ENCODE results near the gene SLC44A5. TPM values are rescaled to one million over a fixed set of nuclear protein-coding genes. Genes with fewer than 3 reads are reported as not detected.
"Not testable (repeated sequence)": the region's sequence is repeated elsewhere in the genome, so short reads cannot be mapped to it uniquely, and the experiment has no call there.

SLC44A5 gene
- total RNA-seq: under 1 TPM; 0.25 to 0.37 (median 0.34) TPM

DNA sequence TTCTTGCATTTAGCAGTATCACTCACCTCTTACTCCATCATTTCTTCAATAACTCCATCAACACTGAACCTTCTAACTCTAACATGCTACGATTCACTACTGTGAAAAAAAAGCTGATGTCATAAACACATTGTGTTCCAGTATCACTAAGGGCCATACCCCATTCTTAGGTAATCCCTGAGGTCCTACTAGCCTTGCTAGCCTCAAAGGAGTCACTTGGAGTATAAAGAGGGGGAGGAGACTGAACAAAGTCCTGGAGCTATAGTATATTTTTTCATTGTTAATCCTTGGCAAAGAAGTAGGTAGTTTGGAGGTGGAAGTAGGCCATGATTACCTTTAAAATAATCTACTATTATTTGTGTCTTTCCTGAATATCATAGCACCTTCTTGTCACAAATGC is at the start of gene SLC44A5:
TSS of gene SLC44A5 (minus strand) at position 101 of the 400 bp plus-strand sequence. CDS start 69,667 bp downstream, outside the sequence.
- DNase-seq (ENCODE audit: low spot score): no peak
- ATAC-seq (ENCODE audit: low FRiP score): no peak
- TF ChIP-seq, protein P1, sequence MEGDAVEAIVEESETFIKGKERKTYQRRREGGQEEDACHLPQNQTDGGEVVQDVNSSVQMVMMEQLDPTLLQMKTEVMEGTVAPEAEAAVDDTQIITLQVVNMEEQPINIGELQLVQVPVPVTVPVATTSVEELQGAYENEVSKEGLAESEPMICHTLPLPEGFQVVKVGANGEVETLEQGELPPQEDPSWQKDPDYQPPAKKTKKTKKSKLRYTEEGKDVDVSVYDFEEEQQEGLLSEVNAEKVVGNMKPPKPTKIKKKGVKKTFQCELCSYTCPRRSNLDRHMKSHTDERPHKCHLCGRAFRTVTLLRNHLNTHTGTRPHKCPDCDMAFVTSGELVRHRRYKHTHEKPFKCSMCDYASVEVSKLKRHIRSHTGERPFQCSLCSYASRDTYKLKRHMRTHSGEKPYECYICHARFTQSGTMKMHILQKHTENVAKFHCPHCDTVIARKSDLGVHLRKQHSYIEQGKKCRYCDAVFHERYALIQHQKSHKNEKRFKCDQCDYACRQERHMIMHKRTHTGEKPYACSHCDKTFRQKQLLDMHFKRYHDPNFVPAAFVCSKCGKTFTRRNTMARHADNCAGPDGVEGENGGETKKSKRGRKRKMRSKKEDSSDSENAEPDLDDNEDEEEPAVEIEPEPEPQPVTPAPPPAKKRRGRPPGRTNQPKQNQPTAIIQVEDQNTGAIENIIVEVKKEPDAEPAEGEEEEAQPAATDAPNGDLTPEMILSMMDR (IDR thresholded peaks at IDR 0.05): no peak

GRCh38 chr1:75655931-75656330 is 45.0 kb upstream of the SLC44A5 start:
- no peak for DNase-seq (ENCODE audit: low spot score)
- TF ChIP-seq, protein P1 (IDR thresholded peaks at IDR 0.05): no peak
- ATAC-seq (ENCODE audit: low FRiP score): no peak

DNA sequence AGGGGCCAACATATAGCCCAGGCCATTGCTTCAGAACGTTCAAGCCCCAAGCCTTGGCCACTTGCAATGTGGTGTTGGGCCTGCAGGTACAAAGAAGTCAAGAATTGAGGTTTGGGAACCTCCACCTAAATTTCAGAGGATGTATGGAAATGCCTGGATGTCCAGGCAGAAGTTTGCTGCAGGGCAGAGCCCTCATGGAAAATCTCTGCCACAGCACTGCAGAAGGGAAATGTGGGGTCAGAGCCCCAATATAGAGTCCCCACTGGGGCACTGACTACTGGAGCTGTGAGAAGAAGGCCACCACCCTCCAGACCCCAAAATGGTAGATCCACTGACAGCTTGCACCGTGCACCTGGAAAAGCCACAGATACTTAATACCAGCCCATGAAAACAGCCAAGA is 36.3 kb upstream of the SLC44A5 start:
- ATAC-seq (ENCODE audit: low FRiP score): not testable (repeated sequence)

DNA sequence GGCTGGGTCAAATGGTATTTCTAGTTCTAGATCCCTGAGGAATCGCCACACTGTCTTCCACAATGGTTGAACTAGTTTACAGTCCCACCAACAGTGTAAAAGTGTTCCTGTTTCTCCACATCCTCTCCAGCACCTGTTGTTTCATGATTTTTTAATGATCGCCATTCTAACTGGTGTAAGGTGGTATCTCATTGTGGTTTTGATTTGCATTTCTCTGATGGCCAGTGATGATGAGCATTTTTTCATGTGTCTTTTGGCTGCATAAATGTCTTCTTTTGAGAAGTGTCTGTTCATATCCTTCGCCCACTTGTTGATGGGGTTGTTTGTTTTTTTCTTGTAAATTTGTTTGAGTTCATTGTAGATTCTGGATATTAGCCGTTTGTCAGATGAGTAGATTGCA is 34.2 kb upstream of the SLC44A5 start:
- ATAC-seq (ENCODE audit: low FRiP score); DNase-seq (ENCODE audit: low spot score): not testable (repeated sequence)

More for the DNA sequence above, 36.3 kb upstream of the SLC44A5 start:
- not testable (repeated sequence) for DNase-seq (ENCODE audit: low spot score)

- DNase-seq (ENCODE audit: low spot score) (no peak), ATAC-seq (ENCODE audit: low FRiP score) (no peak)
- TF ChIP-seq, protein P1 (IDR thresholded peaks at IDR 0.05): no peak
Measured at GRCh38 chr1:75643460-75643859, 32.5 kb upstream of the SLC44A5 start.

- no peak for ATAC-seq (ENCODE audit: low FRiP score)
- DNase-seq (ENCODE audit: low spot score): no peak
- TF ChIP-seq, protein P1 (IDR thresholded peaks at IDR 0.05): no peak
Measured at GRCh38 chr1:75641325-75641724, 30.4 kb upstream of the SLC44A5 start.

DNA sequence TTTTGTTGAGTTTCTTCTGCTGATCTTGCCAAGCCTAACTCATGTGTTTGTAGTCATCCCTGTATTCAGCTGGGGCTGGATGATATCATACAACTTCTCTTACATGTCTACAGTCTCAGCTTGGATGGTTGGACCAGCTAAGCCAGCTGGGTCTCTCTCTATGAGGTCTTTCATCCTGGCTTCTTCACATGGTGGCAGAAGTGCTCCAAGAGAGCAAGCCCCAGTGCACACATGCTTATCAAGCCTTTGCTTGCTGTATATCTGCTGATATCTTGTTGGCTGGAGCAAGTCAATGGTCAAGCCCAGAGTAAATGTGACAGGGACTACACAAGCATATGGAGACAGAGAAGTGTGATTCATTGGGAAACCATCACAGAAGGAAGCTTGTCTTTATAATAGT is 29.2 kb upstream of the SLC44A5 start:
- no peak for ATAC-seq (ENCODE audit: low FRiP score)

DNA sequence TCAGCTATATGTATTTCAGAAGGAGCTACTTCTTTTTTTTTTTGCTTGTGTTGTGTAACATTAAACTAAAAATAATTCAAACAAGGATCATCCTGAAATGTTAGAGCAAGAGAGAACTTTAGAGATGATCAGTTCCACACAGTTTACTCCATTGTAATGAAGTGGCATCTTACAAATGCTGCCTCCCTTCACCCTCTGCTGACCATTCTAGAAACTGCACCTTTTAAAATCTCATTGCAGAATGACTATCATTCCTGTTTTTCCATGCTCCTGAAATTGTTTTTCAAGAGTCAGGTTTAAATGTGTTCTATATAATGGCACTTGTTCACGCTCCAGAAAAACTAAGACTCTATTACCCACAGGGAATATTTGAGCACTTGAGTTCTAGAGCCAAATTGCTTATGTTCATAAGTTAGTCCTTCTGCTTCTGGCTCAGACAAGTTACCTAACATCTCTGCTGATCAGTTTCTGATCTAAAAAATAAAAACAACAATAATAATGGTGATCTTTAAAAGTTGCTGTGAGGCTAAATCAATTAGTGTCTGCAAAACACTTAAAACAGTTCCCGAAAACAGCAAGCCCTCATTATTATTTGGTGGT is 21.5 kb upstream of the SLC44A5 start:
- DNase-seq (ENCODE audit: low spot score) (no peak), ATAC-seq (ENCODE audit: low FRiP score) (no peak)
- TF ChIP-seq, protein P1 (IDR thresholded peaks at IDR 0.05): peak in 1 of 3 donors; percentile 36

More for the DNA sequence above, 29.2 kb upstream of the SLC44A5 start:
- TF ChIP-seq, protein P1 (IDR thresholded peaks at IDR 0.05): no peak
- DNase-seq (ENCODE audit: low spot score): no peak

Data from omental fat pad (tissue), 4 donors.